Esophagus muscularis mucosa (tissue), 3 donors: ENCODE measurements around the gene ARSI.

ENCODE experiments used
- CTCF ChIP-seq, 3 experiments: fragments of 200-600 bp in 2 of 3; fragments of 450-650 bp in 1 of 3; sonication (generic) in 2 of 3; IDR thresholded peaks; one replicate each; pipeline ENCODE4 v1.5.1; 2017 to 2019; ENCODE audit warnings: antibody characterized with exemption in 3 of 3, mild to moderate bottlenecking in 2 of 3, moderate library complexity in 1 of 3
- POLR2A ChIP-seq: fragments of 450-650 bp; IDR thresholded peaks from one replicate; pipeline ENCODE4 v1.6.1; 2017; ENCODE audit warnings: antibody characterized with exemption, moderate library complexity, mild to moderate bottlenecking, low read depth
- POLR2AphosphoS5 ChIP-seq, 2 donors: sonication (generic); formaldehyde crosslinking; IDR thresholded peaks; one replicate each; pipeline ENCODE4 v1.6.1; 2017; ENCODE audit warnings: antibody characterized with exemption in 2 of 2

DNA sequence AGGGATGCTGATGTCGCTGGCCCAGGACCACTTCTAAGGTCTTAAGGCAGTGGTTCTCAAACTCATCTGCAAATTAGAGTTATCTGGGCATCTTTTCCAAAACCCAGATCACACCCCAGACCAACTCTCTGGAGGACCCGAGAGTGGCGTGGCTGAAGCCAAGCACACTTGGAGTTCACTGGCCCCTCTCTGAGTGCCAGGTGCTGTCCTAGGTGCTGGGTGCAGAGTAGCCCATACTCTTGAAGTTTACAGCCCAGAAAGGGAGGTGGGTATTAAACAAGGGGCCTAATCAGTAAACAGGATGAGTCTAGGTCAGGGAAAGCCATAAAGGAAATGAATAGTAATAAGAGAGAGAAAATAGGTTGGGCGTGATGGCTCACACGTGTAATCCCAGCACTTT is 30.8 kb downstream of the ARSI start:
- TF ChIP-seq CTCF (IDR thresholded peaks at IDR 0.05) (no peak), POLR2A (no peak), POLR2AphosphoS5 (IDR thresholded peaks at IDR 0.05) (no peak)
